Superior temporal gyrus (tissue), 1 donor: ENCODE measurements around the gene GPR156.

Experiments
- DNase-seq: peaks from one replicate; pipeline ENCODE4 v3.0.0-alpha.2; 2016; ENCODE audit errors: extremely low spot score

The GPR156 gene

GRCh38 chr3:120196333-120196732, 88.7 kb downstream of the GPR156 start:
- no peak for DNase-seq

GRCh38 chr3:120193554-120193953, 91.5 kb downstream of the GPR156 start:
- no peak for DNase-seq

- no peak for DNase-seq
Observed at GRCh38 chr3:120192579-120192978, 92.4 kb downstream of the GPR156 start.

GRCh38 chr3:120192159-120192558, 92.9 kb downstream of the GPR156 start:
- DNase-seq = no peak

GRCh38 chr3:120182613-120183511, 102.2 kb downstream of the GPR156 start:
- no peak for DNase-seq

DNA sequence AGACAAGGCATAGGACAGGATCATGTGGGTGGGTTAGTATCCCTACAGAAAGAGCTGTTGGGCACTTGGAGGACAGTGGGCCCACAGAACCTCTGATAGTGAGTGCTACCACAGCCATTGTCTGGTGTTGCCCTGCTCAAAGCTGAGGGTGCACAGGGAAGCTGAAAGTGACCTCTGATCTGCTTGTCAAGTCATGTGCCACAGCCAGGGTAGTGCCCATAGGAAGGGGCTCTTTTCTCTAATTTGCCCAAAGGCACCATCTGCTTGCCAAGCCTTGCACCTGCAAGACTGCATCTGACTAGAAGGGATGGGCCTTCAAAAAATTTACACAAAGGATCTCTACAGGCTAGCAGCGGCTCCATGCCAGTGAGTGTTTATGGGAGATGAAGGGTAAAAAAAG, 103.4 kb downstream of the GPR156 start:
- DNase-seq = no peak

GRCh38 chr3:120180731-120181412, 104.2 kb downstream of the GPR156 start:
- no peak for DNase-seq

DNA sequence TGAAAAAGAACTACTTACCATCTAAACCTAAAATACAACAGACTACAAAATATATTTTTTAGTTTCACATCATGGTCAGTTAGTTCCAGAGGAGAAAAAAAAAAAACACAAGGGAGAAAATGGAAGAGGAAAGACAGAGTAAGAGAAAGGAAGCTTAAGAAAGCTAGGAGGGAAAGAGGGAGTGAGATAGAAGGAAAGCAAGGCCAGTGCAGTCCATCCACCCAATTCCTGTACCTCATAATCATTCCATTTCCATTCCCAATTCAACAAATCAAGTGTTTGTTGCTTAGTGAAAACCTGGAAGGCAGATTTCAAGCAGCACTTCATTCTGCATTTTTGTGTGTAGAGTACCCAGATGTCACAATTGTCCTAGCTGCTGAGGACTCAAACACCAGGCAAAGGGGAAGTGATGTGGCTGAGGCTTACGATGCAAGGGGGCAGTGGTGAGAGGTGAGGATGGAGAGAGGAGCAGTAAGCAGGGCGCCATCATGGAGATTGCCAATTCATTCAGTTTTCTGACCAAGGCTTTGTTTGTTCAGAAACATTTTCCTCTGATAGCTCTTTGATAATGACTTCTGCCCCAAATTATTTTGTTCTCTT, 107.2 kb downstream of the GPR156 start:
- no peak for DNase-seq

GRCh38 chr3:120177151-120177550, 107.9 kb downstream of the GPR156 start:
- DNase-seq = no peak

DNA sequence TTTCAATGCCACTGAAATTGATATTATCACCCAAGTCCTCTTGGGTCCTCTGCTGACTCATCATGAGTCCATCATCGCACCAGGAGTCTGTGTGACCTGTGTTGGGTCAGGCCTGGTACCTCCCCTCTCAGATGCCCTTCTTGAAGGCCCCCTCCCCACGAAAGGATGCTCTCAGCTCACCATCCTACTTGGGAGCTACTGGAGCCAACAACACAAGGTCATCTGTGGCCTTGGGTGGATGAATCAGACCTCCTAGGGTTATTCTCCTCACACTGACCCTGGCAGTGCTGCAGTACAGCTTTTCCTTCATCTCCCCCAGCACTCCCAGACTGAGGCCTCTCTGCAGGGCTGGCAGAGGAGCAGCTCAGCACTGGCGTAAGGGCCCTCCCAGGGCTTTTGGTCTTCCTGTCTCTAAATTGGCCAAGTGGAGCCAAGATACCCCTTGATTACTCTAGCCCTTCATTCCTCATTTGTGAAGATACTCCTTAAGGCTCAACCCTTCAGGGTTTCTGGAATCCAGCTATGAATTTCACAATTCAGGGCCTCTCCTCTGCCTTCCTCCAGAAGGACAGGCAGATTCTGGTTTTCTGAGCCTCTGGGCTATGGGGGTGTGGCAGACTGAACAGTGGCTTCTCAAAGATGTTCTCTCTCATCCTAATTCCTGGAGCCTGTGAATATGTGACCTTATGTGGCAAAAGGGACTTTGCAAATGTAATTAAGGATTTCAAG, 110.0 kb downstream of the GPR156 start:
- no peak for DNase-seq

GRCh38 chr3:120173056-120173675, 111.9 kb downstream of the GPR156 start:
- no peak for DNase-seq

GRCh38 chr3:120172070-120172469, 113.0 kb downstream of the GPR156 start:
- peak; percentile 56 for DNase-seq

DNA sequence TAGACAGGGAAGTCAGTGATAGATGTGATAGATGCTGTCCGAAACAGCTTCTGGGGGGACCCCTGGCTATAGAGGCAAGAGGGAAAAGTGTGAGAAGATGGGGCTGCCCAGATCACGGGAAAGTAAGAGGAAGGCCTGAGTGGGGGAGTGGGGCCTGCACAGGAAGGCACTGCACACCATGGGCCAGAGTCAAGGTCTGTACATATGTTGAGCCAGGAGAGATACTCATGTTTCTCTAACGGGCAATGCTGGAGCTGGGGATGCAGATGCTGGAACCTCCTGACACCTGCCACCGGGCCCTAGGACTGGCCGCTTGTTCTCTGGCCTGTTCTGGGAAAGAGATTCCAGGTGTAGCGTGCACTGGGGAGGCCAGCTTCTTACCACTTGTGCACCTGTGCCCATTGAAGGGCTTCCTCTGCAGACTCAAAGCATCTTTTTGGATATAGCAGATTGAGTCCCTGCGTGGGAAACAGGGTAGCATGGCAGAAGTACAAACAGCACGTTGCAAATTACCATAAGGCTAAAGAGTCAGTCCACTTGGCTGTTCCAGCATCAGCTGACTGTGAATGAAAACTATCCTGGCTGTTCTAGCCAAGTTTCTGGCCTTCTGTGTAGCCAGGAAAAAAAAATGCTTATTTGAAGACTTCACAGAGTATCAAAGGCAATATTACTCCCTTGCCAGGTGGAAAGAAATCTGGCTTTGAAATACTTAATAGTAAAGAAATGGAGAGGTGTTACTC, 113.7 kb downstream of the GPR156 start:
- peak; percentile 55 for DNase-seq

GRCh38 chr3:120170223-120170622, 114.8 kb downstream of the GPR156 start:
- no peak for DNase-seq

GRCh38 chr3:120169407-120169806, 115.6 kb downstream of the GPR156 start:
- DNase-seq = no peak

- no peak for DNase-seq
Observed at GRCh38 chr3:120168611-120169010, 116.4 kb downstream of the GPR156 start.

- DNase-seq = no peak
Observed at GRCh38 chr3:120168038-120168437, 117.0 kb downstream of the GPR156 start.

- DNase-seq = no peak
Observed at GRCh38 chr3:120167488-120167887, 117.5 kb downstream of the GPR156 start.

DNA sequence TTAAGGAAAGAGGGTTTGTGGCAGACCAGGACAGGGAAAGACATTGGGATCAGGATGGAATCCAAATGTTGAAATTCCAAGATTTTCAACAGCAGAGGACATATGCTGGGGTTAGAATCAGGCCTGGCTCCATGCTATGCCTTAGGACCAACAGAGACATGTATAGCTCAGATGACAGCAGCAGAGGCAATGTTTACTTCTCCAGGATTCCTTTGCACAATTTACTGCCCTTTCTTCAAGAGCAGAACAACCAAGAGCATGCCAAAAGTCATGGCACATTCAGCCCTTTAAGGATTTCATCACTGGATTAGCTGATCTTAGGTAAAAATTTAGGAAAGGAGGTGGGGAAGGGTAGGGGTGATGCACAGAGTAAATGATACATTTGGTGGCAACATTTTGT, 121.2 kb downstream of the GPR156 start:
- no peak for DNase-seq

- DNase-seq = no peak
Observed at GRCh38 chr3:120163026-120163425, 122.0 kb downstream of the GPR156 start.

- DNase-seq = no peak
Observed at GRCh38 chr3:120162400-120162799, 122.6 kb downstream of the GPR156 start.
